ENCODE data around the gene ICA1. TPM values are rescaled to one million over a fixed set of nuclear protein-coding genes. Genes with fewer than 3 reads are reported as not detected.
"Not testable (repeated sequence)": the region's sequence is repeated elsewhere in the genome, so short reads cannot be mapped to it uniquely, and the experiment has no call there.

ICA1 gene
- total and polyA plus RNA-seq, 2 experiments from 2014 or later: 45.2 to 83.7 TPM

GRCh38 chr7:8063300-8063699 lies 198.7 kb downstream of the ICA1 start:
- not testable (repeated sequence) for H3K9me2 ChIP-seq (ENCODE audit: insufficient read depth); H3K27ac Mint-ChIP-seq; H3K4me2 ChIP-seq; H3K79me2 ChIP-seq (replicated peaks; ENCODE audit: insufficient read depth); H3K36me3 ChIP-seq (ENCODE audit: insufficient read depth); H3K27ac ChIP-seq (ENCODE audit: low read depth); H4K20me1 ChIP-seq (replicated peaks; ENCODE audit: insufficient read depth); DNase-seq (ENCODE audit: low spot score); H3K27me3 Mint-ChIP-seq (ENCODE audit: insufficient read depth, low read depth, poor library complexity); H3K27me3 ChIP-seq (ENCODE audit: insufficient read depth); H3K4me3 ChIP-seq; H3K9me3 Mint-ChIP-seq; H3F3A ChIP-seq (replicated peaks; ENCODE audit: low read depth); H2AFZ ChIP-seq; ATAC-seq; H3K4me3 Mint-ChIP-seq
- peaks cover 32% of the 10 kb centered on the region; the same call in 2 of the 3 replicates for H3K36me3 Mint-ChIP-seq (ENCODE audit: low read depth)
- peaks cover 21% of the 10 kb centered on the region for H3K4me1 ChIP-seq (ENCODE audit: insufficient read depth)
- H3K4me1 Mint-ChIP-seq: peaks cover 29% of the 10 kb centered on the region

Small RNA genes lying within 50 kb of the gene (small RNA-seq; reads per million reads assigned to genes)
- not detected for gene AC007009.1 (ENCODE audit: low replicate concordance)

Other genes starting within 250 kb of the ICA1 start
- gene NXPH1, start 171.4 kb upstream of the ICA1 start, total RNA-seq (2014; rRNA removed; shearing (Covaris generic)): 3.0 and 5.2 TPM in 2 replicates
- gene NXPH1, start 171.4 kb upstream of the ICA1 start, polyA plus RNA-seq (2016; fragmentation: Nextera tagmentation; extraction: Ambion mirVana): 0.45 and 0.77 TPM in 2 replicates